ENCODE data around the gene CSHL1. TPM values are rescaled to one million over a fixed set of nuclear protein-coding genes. Genes with fewer than 3 reads are reported as not detected.

CSHL1 gene
- total RNA-seq, 2 donors from 2014 or later, result not detected

- no peaks in the 10 kb centered on the region for H3K36me3 ChIP-seq (ENCODE audit: control insufficient read depth, insufficient read depth, low read length)
- no peaks in the 10 kb centered on the region for H3K4me1 ChIP-seq (ENCODE audit: control insufficient read depth, insufficient read depth, low read length)
- no peak for TF ChIP-seq CTCF (conservative IDR thresholded peaks at IDR 0.05)
- H3K9me3 ChIP-seq (ENCODE audit: control insufficient read depth, low read length), result no peaks in the 10 kb centered on the region
- no peak overlapping the region for H3K4me3 ChIP-seq (ENCODE audit: low read length)
- Mint-ChIP-seq H3K27ac (no peak overlapping the region), H3K4me1 (no peaks in the 10 kb centered on the region), H3K27me3 (ENCODE audit: insufficient read depth) (peaks cover 2% of the 10 kb centered on the region), H3K4me3 (no peak overlapping the region), H3K9me3 (no peaks in the 10 kb centered on the region), H3K36me3 (ENCODE audit: low read depth) (no peaks in the 10 kb centered on the region)
- no peaks in the 10 kb centered on the region for H3K27me3 ChIP-seq (ENCODE audit: control insufficient read depth, insufficient read depth, low read length, poor library complexity, severe bottlenecking)
- no peak overlapping the region for H3K27ac ChIP-seq (ENCODE audit: low read depth, low read length)
- H3K9ac ChIP-seq (ENCODE audit: extremely low read depth, low read length, poor library complexity, severe bottlenecking), result no peak overlapping the region
- WGBS, 2 experiments (ENCODE audit: insufficient coverage in 1 of 2, insufficient read length in 1 of 2), result 92 to 93% methylated on average over 19 to 21 of the region's 21 CpGs
- DNase-seq, result no peak
These were observed 31.4 kb upstream of the CSHL1 start for GRCh38 chr17:63942309-63942985.

DNA sequence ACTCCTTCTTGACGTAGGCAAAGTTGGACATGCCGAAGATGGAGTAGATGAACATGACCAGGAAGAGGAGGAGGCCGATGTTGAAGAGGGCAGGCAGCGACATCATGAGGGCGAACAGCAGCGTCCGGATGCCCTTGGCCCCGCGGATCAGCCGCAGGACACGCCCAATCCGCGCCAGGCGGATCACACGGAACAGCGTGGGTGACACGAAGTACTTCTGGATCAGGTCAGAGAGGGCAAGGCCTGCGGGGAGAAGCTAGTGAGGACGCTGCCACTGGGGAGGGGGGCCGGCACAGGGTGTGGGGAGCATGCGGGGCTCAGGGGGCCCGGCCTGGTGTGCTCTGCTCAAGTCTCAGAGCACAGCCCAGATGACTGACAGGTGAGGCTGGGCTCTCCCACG lies 30.7 kb upstream of the CSHL1 start:
- Histone ChIP-seq H3K4me1 (ENCODE audit: control insufficient read depth, insufficient read depth, low read length) (no peaks in the 10 kb centered on the region), H3K9ac (ENCODE audit: extremely low read depth, low read length, poor library complexity, severe bottlenecking) (no peak overlapping the region), H3K27ac (ENCODE audit: low read depth, low read length) (no peak overlapping the region), H3K9me3 (ENCODE audit: control insufficient read depth, low read length) (no peaks in the 10 kb centered on the region), H3K36me3 (ENCODE audit: control insufficient read depth, insufficient read depth, low read length) (no peaks in the 10 kb centered on the region), H3K4me3 (ENCODE audit: low read length) (no peak overlapping the region), H3K27me3 (ENCODE audit: control insufficient read depth, insufficient read depth, low read length, poor library complexity, severe bottlenecking) (no peaks in the 10 kb centered on the region)
- Mint-ChIP-seq H3K27ac (no peak overlapping the region), H3K36me3 (ENCODE audit: low read depth) (no peaks in the 10 kb centered on the region), H3K4me1 (no peaks in the 10 kb centered on the region), H3K27me3 (ENCODE audit: insufficient read depth) (peaks cover 2% of the 10 kb centered on the region), H3K9me3 (no peaks in the 10 kb centered on the region), H3K4me3 (no peak overlapping the region)
- 95% methylated on average over 13 to 23 of the region's 23 CpGs for WGBS, 2 experiments (ENCODE audit: insufficient coverage in 1 of 2, insufficient read length in 1 of 2)
- no peak for TF ChIP-seq CTCF (conservative IDR thresholded peaks at IDR 0.05)
- DNase-seq, result no peak

DNA sequence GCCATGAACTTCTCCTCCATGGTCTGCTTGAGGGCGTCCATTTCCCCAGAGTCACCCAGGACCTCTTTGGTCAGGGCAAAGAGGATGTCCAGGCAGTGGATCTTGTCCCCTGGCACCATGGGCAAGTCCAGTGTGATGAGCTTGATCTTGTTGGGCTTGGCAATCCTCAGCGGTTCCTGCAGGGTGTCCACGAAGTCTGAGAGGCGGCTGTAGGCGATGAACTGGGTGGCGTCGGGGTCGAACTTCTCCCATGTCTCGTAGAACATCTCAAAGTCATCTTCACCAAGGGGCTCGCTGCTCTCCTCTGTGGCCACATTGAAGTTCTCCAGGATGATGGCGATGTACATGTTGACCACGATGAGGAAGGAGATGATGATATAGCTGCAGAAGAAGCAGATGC lies 30.1 kb upstream of the CSHL1 start:
- WGBS, 2 experiments (ENCODE audit: insufficient coverage in 1 of 2, insufficient read length in 1 of 2), result 95 to 98% methylated on average over 11 to 12 of the region's 12 CpGs
- no peak overlapping the region for H3K27ac ChIP-seq (ENCODE audit: low read depth, low read length)
- no peaks in the 10 kb centered on the region for H3K9me3 ChIP-seq (ENCODE audit: control insufficient read depth, low read length)
- no peak overlapping the region for H3K4me3 ChIP-seq (ENCODE audit: low read length)
- Mint-ChIP-seq H3K4me3 (no peak overlapping the region), H3K36me3 (ENCODE audit: low read depth) (no peaks in the 10 kb centered on the region), H3K27me3 (ENCODE audit: insufficient read depth) (peaks cover 2% of the 10 kb centered on the region), H3K27ac (no peak overlapping the region), H3K9me3 (no peaks in the 10 kb centered on the region), H3K4me1 (no peaks in the 10 kb centered on the region)
- H3K4me1 ChIP-seq (ENCODE audit: control insufficient read depth, insufficient read depth, low read length), result no peaks in the 10 kb centered on the region
- no peaks in the 10 kb centered on the region for H3K36me3 ChIP-seq (ENCODE audit: control insufficient read depth, insufficient read depth, low read length)
- H3K27me3 ChIP-seq (ENCODE audit: control insufficient read depth, insufficient read depth, low read length, poor library complexity, severe bottlenecking), result no peaks in the 10 kb centered on the region
- DNase-seq, result no peak
- H3K9ac ChIP-seq (ENCODE audit: extremely low read depth, low read length, poor library complexity, severe bottlenecking), result no peak overlapping the region
- no peak for TF ChIP-seq CTCF (conservative IDR thresholded peaks at IDR 0.05)

Measured in endodermal cell (in vitro differentiated cells).